ENCODE measurements around the gene ABCB11. TPM values are rescaled to one million over a fixed set of nuclear protein-coding genes. Genes with fewer than 3 reads are reported as not detected.
A peak's percentile ranks its signal among the peaks of the same experiment; 100 is the strongest.

Gene ABCB11
- total RNA-seq, 1 donor from 2014 or later = not detected

DNA sequence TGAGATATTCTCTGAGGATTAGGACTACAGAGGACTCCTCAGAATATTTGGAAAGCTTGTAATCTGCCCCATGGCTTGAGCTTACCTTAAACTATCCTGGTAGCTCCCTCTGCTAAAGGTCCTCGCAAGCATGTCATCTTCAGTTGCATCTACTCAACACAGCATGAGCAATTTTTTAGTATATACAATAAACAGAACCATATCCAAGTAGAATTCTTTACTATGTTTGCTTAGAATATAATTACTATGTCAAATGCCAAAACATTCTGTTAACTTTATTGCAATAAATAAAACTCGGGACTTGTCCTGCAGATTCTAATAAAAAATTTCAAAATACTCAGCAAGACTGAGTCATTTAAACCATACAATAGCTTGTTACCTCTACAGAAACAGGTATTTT lies 62.8 kb downstream of the ABCB11 start:
- Mint-ChIP-seq H3K9me3 (no peaks in the 10 kb centered on the region), H3K27me3 (ENCODE audit: insufficient read depth, low read depth) (peaks cover 2% of the 10 kb centered on the region), H3K4me3 (no peak overlapping the region), H3K27ac (no peak overlapping the region), H3K36me3 (no peaks in the 10 kb centered on the region), H3K4me1 (peaks cover 6% of the 10 kb centered on the region)
- Histone ChIP-seq H4K20me1 (ENCODE audit: low read depth) (no peaks in the 10 kb centered on the region), H3K4me2 (no peak overlapping the region), H3K79me2 (ENCODE audit: low read depth) (no peaks in the 10 kb centered on the region), H3K36me3 (no peaks in the 10 kb centered on the region), H3K4me1 (no peaks in the 10 kb centered on the region), H3K9me3 (ENCODE audit: low read depth) (no peaks in the 10 kb centered on the region), H2AFZ (replicated peaks) (no peak overlapping the region), H3K4me3 (no peak overlapping the region), H3F3A (ENCODE audit: low read depth) (no peaks in the 10 kb centered on the region), H3K27me3 (no peaks in the 10 kb centered on the region), H3K9ac (no peak overlapping the region), H3K27ac (no peak overlapping the region)
- TF ChIP-seq EZH2 (IDR thresholded peaks at IDR 0.05) = no peak
- DNase-seq (ENCODE audit: low spot score) = no peak

DNA sequence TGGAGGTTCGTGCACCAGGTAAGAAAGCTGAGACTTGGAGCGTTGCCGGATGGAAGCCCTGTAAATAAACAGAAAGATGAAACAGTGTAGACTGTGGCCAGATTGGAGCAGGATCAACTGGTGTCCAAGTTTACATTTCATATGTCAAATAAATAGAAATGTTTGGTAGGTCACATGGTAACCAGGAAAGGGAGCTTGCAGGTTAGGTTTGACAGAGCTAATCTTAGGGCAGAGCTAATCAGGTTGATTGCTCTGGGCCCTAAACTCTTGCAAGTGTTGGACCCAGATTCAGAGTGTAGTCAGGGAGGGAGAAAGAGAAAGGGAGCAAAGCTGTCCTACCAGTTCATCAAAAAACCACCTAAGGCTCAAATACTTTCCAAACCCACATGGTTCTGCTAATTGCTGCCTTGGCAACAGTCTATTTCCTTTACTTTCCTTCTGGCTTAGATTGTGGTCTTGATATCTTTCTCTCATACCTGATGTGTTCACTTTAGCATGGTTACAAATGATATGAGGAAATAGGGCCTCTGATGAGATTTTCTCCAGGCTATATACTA lies 66.8 kb downstream of the ABCB11 start:
- Mint-ChIP-seq H3K27me3 (ENCODE audit: insufficient read depth, low read depth) (peaks cover 2% of the 10 kb centered on the region), H3K4me1 (no peaks in the 10 kb centered on the region), H3K27ac (no peak overlapping the region), H3K9me3 (no peaks in the 10 kb centered on the region), H3K36me3 (no peaks in the 10 kb centered on the region), H3K4me3 (no peak overlapping the region)
- H3K4me1 ChIP-seq = no peaks in the 10 kb centered on the region
- H3K79me2 ChIP-seq (ENCODE audit: low read depth) = no peaks in the 10 kb centered on the region
- no peaks in the 10 kb centered on the region for H3K27me3 ChIP-seq
- DNase-seq (ENCODE audit: low spot score) = no peak
- no peak overlapping the region for H3K4me2 ChIP-seq
- no peaks in the 10 kb centered on the region for H3K9me3 ChIP-seq (ENCODE audit: low read depth)
- TF ChIP-seq EZH2 (IDR thresholded peaks at IDR 0.05) (no peak), EZH2phosphoT487 (IDR thresholded peaks at IDR 0.05) (no peak)
- TF ChIP-seq, protein P1, sequence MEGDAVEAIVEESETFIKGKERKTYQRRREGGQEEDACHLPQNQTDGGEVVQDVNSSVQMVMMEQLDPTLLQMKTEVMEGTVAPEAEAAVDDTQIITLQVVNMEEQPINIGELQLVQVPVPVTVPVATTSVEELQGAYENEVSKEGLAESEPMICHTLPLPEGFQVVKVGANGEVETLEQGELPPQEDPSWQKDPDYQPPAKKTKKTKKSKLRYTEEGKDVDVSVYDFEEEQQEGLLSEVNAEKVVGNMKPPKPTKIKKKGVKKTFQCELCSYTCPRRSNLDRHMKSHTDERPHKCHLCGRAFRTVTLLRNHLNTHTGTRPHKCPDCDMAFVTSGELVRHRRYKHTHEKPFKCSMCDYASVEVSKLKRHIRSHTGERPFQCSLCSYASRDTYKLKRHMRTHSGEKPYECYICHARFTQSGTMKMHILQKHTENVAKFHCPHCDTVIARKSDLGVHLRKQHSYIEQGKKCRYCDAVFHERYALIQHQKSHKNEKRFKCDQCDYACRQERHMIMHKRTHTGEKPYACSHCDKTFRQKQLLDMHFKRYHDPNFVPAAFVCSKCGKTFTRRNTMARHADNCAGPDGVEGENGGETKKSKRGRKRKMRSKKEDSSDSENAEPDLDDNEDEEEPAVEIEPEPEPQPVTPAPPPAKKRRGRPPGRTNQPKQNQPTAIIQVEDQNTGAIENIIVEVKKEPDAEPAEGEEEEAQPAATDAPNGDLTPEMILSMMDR (IDR thresholded peaks at IDR 0.05) = no peak
- H3K4me3 ChIP-seq = no peak overlapping the region
- H4K20me1 ChIP-seq (ENCODE audit: low read depth) = no peaks in the 10 kb centered on the region
- no peak overlapping the region for H3K9ac ChIP-seq
- H3K36me3 ChIP-seq = no peaks in the 10 kb centered on the region
- no peaks in the 10 kb centered on the region for H3F3A ChIP-seq (ENCODE audit: low read depth)
- no peak overlapping the region for H3K27ac ChIP-seq
- H2AFZ ChIP-seq (replicated peaks) = no peak overlapping the region

DNA sequence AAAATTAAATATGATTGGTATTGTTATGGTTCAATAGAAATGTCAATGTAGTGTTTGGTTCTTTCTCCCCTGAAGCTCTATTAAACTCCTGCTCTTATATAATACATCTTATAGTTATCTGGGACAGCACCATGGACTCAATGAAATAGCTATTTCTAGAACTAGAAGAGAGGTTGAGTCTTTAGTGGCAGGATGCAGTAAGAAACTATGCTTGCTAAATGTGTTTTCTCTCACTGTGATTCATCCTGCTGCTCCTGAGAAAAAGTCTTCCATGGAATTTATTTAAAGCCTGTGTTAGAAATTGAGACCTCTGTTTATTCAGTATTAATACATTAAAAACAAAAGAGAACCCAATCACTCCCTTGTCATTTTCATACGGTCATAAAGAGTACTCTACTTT lies 68.5 kb downstream of the ABCB11 start:
- H3K79me2 ChIP-seq (ENCODE audit: low read depth) = no peaks in the 10 kb centered on the region
- H3K9ac ChIP-seq = no peak overlapping the region
- H3K4me1 Mint-ChIP-seq = no peaks in the 10 kb centered on the region
- H4K20me1 ChIP-seq (ENCODE audit: low read depth) = no peaks in the 10 kb centered on the region
- H3K27me3 ChIP-seq = no peaks in the 10 kb centered on the region
- no peak overlapping the region for H3K27ac ChIP-seq
- DNase-seq (ENCODE audit: low spot score) = no peak
- TF ChIP-seq EZH2 (IDR thresholded peaks at IDR 0.05) (no peak), EZH2phosphoT487 (IDR thresholded peaks at IDR 0.05) (no peak)
- TF ChIP-seq, protein P1 (IDR thresholded peaks at IDR 0.05) = no peak
- no peaks in the 10 kb centered on the region for H3K36me3 ChIP-seq
- H3K9me3 Mint-ChIP-seq = no peaks in the 10 kb centered on the region
- peaks cover 2% of the 10 kb centered on the region for H3K27me3 Mint-ChIP-seq (ENCODE audit: insufficient read depth, low read depth)
- H3K4me3 Mint-ChIP-seq = no peak overlapping the region
- no peak overlapping the region for H3K4me2 ChIP-seq
- H3K36me3 Mint-ChIP-seq = no peaks in the 10 kb centered on the region
- no peaks in the 10 kb centered on the region for H3K9me3 ChIP-seq (ENCODE audit: low read depth)
- H3K27ac Mint-ChIP-seq = no peak overlapping the region
- H3K4me1 ChIP-seq = no peaks in the 10 kb centered on the region
- H2AFZ ChIP-seq (replicated peaks) = no peak overlapping the region
- no peaks in the 10 kb centered on the region for H3F3A ChIP-seq (ENCODE audit: low read depth)
- no peak overlapping the region for H3K4me3 ChIP-seq

DNA sequence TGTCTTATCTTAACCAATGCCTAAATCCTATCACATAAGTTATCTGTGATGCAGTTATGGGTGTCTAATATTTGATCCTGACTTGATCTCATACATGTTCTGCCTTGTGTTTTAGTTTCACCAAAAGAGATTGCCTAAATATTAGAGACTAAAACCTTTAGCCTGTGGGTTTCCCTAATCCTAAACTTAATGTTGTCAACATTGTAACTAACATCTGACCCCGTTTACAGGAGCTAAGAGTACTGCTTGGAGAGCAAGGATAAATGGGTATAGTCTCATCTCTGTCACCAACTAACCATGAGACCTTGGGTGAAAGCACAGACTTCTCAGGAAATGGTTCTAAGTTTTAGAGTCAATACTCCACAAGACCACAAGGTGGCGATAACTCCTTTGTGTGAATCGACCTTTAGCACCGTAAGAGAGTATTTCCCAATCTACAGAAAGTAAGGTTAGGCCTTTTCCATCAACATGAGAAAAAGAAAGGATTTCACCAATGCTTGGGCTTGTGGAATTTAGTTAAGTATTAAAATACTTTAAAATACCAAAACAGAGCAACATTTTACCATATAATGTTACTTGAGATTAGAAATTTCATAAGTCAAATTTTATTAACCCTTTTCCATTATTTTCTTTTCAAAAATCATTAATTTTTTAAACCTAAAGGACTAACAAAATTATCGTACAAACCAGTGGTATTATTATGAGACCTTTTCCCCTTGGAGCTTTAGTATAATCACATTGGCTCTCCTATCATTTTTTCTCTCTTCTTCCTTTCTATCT lies 69.5 kb downstream of the ABCB11 start:
- Mint-ChIP-seq H3K4me3 (no peak overlapping the region), H3K4me1 (no peaks in the 10 kb centered on the region), H3K27me3 (ENCODE audit: insufficient read depth, low read depth) (peaks cover 2% of the 10 kb centered on the region), H3K27ac (no peak overlapping the region), H3K36me3 (no peaks in the 10 kb centered on the region), H3K9me3 (no peaks in the 10 kb centered on the region)
- Histone ChIP-seq H4K20me1 (ENCODE audit: low read depth) (no peaks in the 10 kb centered on the region), H3K4me2 (no peak overlapping the region), H3K4me1 (no peaks in the 10 kb centered on the region), H3K79me2 (ENCODE audit: low read depth) (no peaks in the 10 kb centered on the region), H3K9ac (no peak overlapping the region), H3K9me3 (ENCODE audit: low read depth) (no peaks in the 10 kb centered on the region), H3K27me3 (no peaks in the 10 kb centered on the region), H2AFZ (replicated peaks) (peak overlapping the region; percentile 16), H3F3A (ENCODE audit: low read depth) (no peaks in the 10 kb centered on the region), H3K27ac (no peak overlapping the region), H3K4me3 (no peak overlapping the region), H3K36me3 (no peaks in the 10 kb centered on the region)
- peak; percentile 80 for DNase-seq (ENCODE audit: low spot score)
- TF ChIP-seq, protein P1 (IDR thresholded peaks at IDR 0.05) = peak; percentile 88
- TF ChIP-seq EZH2 (IDR thresholded peaks at IDR 0.05) = no peak
- TF ChIP-seq EZH2phosphoT487 (IDR thresholded peaks at IDR 0.05) = no peak

All from neural progenitor cell (in vitro differentiated cells).